Loucy (cell line): ENCODE data around the gene SIRPB2.

ENCODE experiments used
- H2AFZ ChIP-seq: fragments of 200-600 bp; sonication (generic); 2 replicates; pipeline ENCODE4 v1.6.0; 2016; ENCODE audit warnings: antibody characterized with exemption, mild to moderate bottlenecking, low read length, moderate library complexity
- H3F3A ChIP-seq: fragments of 200-600 bp; 2 replicates; pipeline ENCODE4 v1.6.0; 2016; ENCODE audit warnings: antibody characterized with exemption, low read depth, mild to moderate bottlenecking
- H3K27me3 ChIP-seq: fragments of 200-600 bp; sonication (generic); 2 replicates; pipeline ENCODE4 v1.6.1; 2014; ENCODE audit warnings: low read length, mild to moderate bottlenecking; ENCODE audit not compliant: insufficient read depth, poor library complexity, severe bottlenecking
- H3K36me3 ChIP-seq: fragments of 200-600 bp; sonication (generic); 2 replicates; pipeline ENCODE4 v1.6.1; 2016; ENCODE audit warnings: low read length; ENCODE audit not compliant: insufficient read depth
- H3K4me1 ChIP-seq: fragments of 200-600 bp; sonication (generic); 2 replicates; pipeline ENCODE4 v1.5.1; 2014; ENCODE audit warnings: low read length, mild to moderate bottlenecking; ENCODE audit not compliant: insufficient read depth, poor library complexity, severe bottlenecking
- H3K4me2 ChIP-seq: fragments of 200-600 bp; sonication (generic); 2 replicates; pipeline ENCODE4 v1.6.0; 2014; ENCODE audit warnings: antibody characterized with exemption, low read length, low read depth, mild to moderate bottlenecking; ENCODE audit not compliant: poor library complexity, severe bottlenecking
- H3K4me3 ChIP-seq: fragments of 200-600 bp; sonication (generic); 2 replicates; pipeline ENCODE4 v1.5.1; 2014; ENCODE audit warnings: low read length, mild to moderate bottlenecking, mixed read lengths; ENCODE audit not compliant: poor library complexity, severe bottlenecking
- H3K79me2 ChIP-seq: fragments of 200-600 bp; sonication (generic); 2 replicates; pipeline ENCODE4 v1.6.1; 2014; ENCODE audit warnings: low read length; ENCODE audit not compliant: insufficient read depth
- H3K9ac ChIP-seq: fragments of 200-600 bp; sonication (generic); 2 replicates; pipeline ENCODE4 v1.6.0; 2014; ENCODE audit warnings: mild to moderate bottlenecking, low read depth, low read length, moderate library complexity; ENCODE audit not compliant: poor library complexity, severe bottlenecking
- H3K9me2 ChIP-seq: fragments of 200-600 bp; sonication (generic); replicated peaks from 2 replicates; pipeline ENCODE4 v1.6.1; 2016; ENCODE audit warnings: low read depth, low read length, mixed read lengths
- H3K9me3 ChIP-seq: fragments of 200-600 bp; sonication (generic); 2 replicates; pipeline ENCODE4 v1.6.1; 2014; ENCODE audit warnings: mild to moderate bottlenecking, antibody characterized with exemption, low read length, low read depth; ENCODE audit not compliant: insufficient read depth
- H4K20me1 ChIP-seq: fragments of 200-600 bp; sonication (generic); 2 replicates; pipeline ENCODE4 v1.6.0; 2014; ENCODE audit warnings: antibody characterized with exemption, low read length, mild to moderate bottlenecking; ENCODE audit not compliant: insufficient read depth, poor library complexity, severe bottlenecking
- CTCF ChIP-seq: fragments of 200-600 bp; sonication (generic); conservative IDR thresholded peaks from 2 replicates; pipeline ENCODE4 v1.5.1; 2014; ENCODE audit warnings: mild to moderate bottlenecking, antibody characterized with exemption, low read length
- EZH2phosphoT487 ChIP-seq: fragments of 200-600 bp; IDR thresholded peaks from 2 replicates; pipeline ENCODE4 v1.6.1; 2018; ENCODE audit warnings: antibody characterized with exemption, mild to moderate bottlenecking, moderate library complexity, borderline replicate concordance

The SIRPB2 gene

GRCh38 chr20:1509237-1509636 is 18.0 kb upstream of the SIRPB2 start:
- no peaks in the 10 kb centered on the region for H3K36me3 ChIP-seq
- H3K9ac ChIP-seq: no peak overlapping the region
- peaks cover 3% of the 10 kb centered on the region for H3K4me1 ChIP-seq
- H4K20me1 ChIP-seq: no peaks in the 10 kb centered on the region
- H2AFZ ChIP-seq: 0 out of 2 replicates have a peak overlapping the region, but pooled peaks have one; percentile 43
- H3K4me3 ChIP-seq: no peak overlapping the region
- no peaks in the 10 kb centered on the region for H3K9me3 ChIP-seq
- H3K27me3 ChIP-seq: no peaks in the 10 kb centered on the region
- no peaks in the 10 kb centered on the region for H3K79me2 ChIP-seq
- H3F3A ChIP-seq: no peaks in the 10 kb centered on the region
- H3K9me2 ChIP-seq: no peaks in the 10 kb centered on the region
- no peak overlapping the region for H3K4me2 ChIP-seq
- peak; percentile 79 for TF ChIP-seq CTCF
- TF ChIP-seq EZH2phosphoT487: no peak

GRCh38 chr20:1508574-1508973 is 17.4 kb upstream of the SIRPB2 start:
- Histone ChIP-seq H3F3A (no peaks in the 10 kb centered on the region), H3K9ac (no peak overlapping the region), H3K4me3 (no peak overlapping the region), H3K9me2 (no peaks in the 10 kb centered on the region), H3K36me3 (no peaks in the 10 kb centered on the region), H3K9me3 (no peaks in the 10 kb centered on the region), H3K4me2 (no peak overlapping the region), H4K20me1 (no peaks in the 10 kb centered on the region), H2AFZ (no peak overlapping the region), H3K79me2 (no peaks in the 10 kb centered on the region), H3K4me1 (peaks cover 3% of the 10 kb centered on the region), H3K27me3 (no peaks in the 10 kb centered on the region)
- no peak for TF ChIP-seq EZH2phosphoT487
- TF ChIP-seq CTCF: no peak

- H3K4me1 ChIP-seq: peaks cover 3% of the 10 kb centered on the region
- no peaks in the 10 kb centered on the region for H3K27me3 ChIP-seq
- no peak for TF ChIP-seq EZH2phosphoT487
- no peak for TF ChIP-seq CTCF
- no peaks in the 10 kb centered on the region for H4K20me1 ChIP-seq
- H3K79me2 ChIP-seq: no peaks in the 10 kb centered on the region
- no peak overlapping the region for H3K4me2 ChIP-seq
- no peaks in the 10 kb centered on the region for H3F3A ChIP-seq
- H3K36me3 ChIP-seq: no peaks in the 10 kb centered on the region
- no peak overlapping the region for H2AFZ ChIP-seq
- peaks cover under 1% of the 10 kb centered on the region; the same call in 1 of the 2 replicates for H3K9me3 ChIP-seq
- no peaks in the 10 kb centered on the region for H3K9me2 ChIP-seq
- H3K9ac ChIP-seq: no peak overlapping the region
- no peak overlapping the region for H3K4me3 ChIP-seq
These were observed 16.1 kb upstream of the SIRPB2 start for GRCh38 chr20:1507276-1507675.
